ENCODE data around the gene FMNL2.

GRCh38 chr2:152632736-152633135, 297.8 kb downstream of the FMNL2 start:
- no peak for TF ChIP-seq CTCF (IDR thresholded peaks at IDR 0.05 in 8 of 11, conservative IDR thresholded peaks at IDR 0.05 in 3 of 11)
- no peak for TF ChIP-seq POLR2A (IDR thresholded peaks at IDR 0.05)

Measured in spleen (tissue), 7 donors.